ENCODE results near the gene NCSTN.

GRCh38 chr1:160322831-160323230 is 20.4 kb upstream of the NCSTN start:
- TF ChIP-seq CTCF (IDR thresholded peaks at IDR 0.05) (no peak), ZFX (IDR thresholded peaks at IDR 0.05; ENCODE audit: borderline replicate concordance) (no peak)
